GM18909 (cell line): ENCODE measurements around the gene CLCN5.

Source experiments
- ATAC-seq: cut with Tn5 transposase; IDR thresholded peaks from one replicate; pipeline ENCODE4 v1.9.1; 2021; ENCODE audit warnings: mild to moderate bottlenecking; ENCODE audit not compliant: unreplicated experiment, poor library complexity

Gene CLCN5

GRCh38 chrX:49922291-49923241, at the start of gene CLCN5:
TSS of gene CLCN5 (plus strand) at chrX:49922596. CDS start at chrX:49925299, 2,703 bp downstream.
- ATAC-seq, result peak; percentile 94

GRCh38 chrX:49876750-49877149, 45.6 kb upstream of the CLCN5 start:
- ATAC-seq, result no peak

DNA sequence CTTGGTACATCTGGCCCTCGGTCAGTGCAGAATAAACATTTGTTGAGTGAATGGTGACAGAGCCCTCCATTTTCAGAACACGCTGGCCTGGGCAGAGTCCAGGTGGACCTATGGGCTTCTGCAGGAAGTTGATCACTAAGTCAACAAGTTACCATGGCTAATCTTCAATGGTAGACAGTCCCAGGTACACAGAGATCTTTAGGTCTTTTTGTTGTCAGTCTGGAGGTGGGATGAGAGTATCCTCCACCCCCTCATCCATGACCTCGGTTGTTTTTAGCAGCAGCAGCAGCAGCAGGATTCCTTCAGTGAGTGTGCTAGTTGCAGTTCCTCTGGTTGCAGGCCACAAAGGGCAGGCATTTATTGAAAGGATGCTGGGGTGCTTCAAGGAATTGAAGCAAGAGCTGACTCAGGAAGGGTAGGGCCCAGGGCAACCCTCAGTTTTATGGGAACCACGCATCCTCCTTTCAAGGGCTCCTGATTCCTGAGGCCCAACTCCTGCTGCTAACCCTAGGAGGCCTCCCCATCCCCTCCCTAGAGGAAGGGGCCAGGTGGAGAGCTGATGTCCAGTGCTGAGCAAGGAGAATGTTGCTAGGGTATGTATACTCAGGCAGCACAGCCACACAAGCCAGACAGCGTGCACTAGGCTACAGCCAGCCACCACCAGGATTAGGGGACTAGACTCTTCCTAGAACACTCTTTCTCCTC, 44.8 kb upstream of the CLCN5 start:
- no peak for ATAC-seq

DNA sequence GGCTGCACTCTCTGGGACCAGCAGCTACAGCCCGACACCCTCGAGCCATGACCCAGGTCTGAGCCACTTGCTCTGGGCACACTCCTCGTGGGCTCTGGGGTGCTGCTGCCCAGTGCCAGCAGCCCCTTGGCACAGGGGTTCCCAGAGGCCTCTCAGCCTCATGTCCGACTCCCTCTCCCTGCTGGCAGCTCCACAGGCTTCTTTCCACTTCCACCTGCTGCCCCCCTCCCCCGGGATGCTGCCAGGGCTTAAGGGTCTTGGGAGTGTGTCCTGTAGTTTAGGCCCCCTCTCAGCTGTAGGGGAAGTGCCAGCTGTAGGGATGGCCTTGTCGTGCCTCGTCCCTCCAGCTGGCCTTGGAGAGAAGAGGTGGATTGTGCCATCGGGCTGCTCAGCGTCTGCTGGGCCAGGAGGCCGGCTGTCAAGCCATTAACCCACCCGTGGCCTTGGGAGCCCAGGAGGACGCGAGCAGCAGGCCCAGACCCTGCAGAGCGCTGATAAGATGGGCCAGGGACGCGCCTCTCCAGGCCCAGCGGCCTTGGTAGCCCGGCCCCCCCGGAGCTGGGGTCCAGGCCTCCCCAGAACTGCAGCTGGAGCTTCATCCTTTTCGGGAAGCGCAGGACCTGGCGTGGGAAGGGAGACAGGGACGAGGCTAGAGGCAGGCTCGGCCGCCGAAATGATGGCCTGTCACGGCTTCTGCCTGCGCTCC, 44.1 kb upstream of the CLCN5 start:
- ATAC-seq, result no peak

GRCh38 chrX:49878834-49879655, 43.4 kb upstream of the CLCN5 start, which contains the start of gene USP27X:
TSS of gene USP27X (plus strand) at chrX:49879484. CDS start at chrX:49880308, 824 bp downstream.
- ATAC-seq, result peak; percentile 94

DNA sequence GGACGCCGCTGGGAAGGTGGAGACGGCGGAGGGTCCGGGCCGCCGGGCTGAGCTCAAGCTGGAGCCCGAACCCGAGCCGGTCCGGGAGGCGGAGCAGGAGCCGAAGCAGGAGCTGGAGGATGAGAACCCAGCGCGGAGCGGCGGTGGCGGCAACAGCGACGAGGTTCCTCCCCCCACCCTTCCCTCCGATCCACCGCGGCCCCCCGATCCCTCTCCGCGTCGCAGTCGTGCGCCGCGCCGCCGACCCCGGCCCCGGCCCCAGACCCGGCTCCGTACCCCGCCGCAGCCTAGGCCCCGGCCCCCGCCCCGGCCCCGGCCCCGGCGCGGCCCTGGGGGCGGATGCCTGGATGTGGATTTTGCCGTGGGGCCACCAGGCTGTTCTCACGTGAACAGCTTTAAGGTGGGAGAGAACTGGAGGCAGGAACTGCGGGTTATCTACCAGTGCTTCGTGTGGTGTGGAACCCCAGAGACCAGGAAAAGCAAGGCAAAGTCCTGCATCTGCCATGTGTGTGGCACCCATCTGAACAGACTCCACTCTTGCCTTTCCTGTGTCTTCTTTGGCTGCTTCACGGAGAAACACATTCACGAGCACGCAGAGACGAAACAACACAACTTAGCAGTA, 42.6 kb upstream of the CLCN5 start:
- ATAC-seq, result peak; percentile 18

DNA sequence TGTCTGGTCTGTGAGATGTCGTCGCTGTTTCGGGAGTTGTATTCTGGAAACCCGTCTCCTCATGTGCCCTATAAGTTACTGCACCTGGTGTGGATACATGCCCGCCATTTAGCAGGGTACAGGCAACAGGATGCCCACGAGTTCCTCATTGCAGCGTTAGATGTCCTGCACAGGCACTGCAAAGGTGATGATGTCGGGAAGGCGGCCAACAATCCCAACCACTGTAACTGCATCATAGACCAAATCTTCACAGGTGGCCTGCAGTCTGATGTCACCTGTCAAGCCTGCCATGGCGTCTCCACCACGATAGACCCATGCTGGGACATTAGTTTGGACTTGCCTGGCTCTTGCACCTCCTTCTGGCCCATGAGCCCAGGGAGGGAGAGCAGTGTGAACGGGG, 41.7 kb upstream of the CLCN5 start:
- no peak for ATAC-seq

DNA sequence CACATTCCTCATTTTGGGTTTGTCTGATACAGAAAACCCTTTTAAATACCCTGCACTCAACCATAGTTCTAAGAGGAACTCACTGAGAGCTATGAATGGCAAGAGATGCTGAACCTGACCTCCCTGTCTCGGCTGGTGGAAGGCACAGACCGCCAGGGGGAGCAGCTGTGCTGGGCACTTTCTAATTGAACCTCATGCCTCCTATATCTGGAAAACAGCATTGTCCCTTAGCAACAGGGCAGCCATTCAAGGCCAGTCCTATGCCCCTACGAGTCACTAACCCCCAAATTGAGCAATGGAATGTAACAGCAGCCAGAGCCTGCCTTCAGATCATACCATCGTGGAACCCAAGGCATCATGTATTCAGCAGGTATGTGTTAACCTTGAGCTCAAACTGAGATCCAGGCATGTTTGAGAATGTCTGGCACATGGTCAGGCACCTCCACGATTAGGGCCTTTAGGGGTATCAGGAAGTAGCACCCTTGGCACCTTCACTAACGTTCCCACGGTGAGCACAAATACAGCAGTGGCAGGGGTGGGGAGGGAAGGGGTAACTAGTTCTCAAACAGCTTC, 38.0 kb upstream of the CLCN5 start:
- ATAC-seq, result peak; percentile 64

DNA sequence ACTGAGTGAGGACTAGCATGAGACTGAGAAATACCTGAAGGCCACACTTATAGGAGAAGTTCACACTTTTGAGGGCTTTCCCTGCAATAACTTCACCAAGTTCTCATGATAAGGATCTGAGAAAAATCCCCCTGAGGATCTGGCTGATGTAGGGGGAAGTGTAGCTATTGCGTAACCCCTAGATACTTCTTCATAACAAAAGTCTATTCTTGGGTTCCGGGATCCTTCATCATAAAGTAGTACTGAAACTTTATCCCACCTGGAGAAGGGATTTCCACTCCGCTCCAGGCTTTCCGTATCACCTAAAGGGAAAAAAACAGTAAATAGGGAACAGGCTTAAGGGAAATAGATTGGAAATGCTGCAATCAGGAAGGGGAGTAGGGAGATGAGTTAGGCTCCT, 29.9 kb upstream of the CLCN5 start:
- ATAC-seq, result no peak

DNA sequence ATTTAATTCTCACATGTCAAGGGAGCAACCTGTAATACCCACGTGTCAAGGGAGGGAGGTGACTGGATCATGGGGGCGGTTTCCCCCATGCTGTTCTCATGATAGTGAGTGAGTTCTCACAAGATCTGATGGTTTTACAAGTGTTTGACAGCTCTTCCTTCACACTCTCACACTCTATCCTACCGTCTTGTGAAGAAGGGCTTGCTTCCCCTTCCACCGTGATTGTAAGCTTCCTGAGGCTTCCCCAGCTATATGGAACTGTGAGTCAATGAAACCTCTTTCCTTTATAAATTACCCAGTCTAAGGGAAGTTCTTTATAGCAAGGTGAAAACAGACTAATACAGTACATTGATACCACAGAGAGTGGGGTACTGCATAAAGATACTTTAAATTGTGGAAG, 25.4 kb upstream of the CLCN5 start:
- ATAC-seq, result no peak

DNA sequence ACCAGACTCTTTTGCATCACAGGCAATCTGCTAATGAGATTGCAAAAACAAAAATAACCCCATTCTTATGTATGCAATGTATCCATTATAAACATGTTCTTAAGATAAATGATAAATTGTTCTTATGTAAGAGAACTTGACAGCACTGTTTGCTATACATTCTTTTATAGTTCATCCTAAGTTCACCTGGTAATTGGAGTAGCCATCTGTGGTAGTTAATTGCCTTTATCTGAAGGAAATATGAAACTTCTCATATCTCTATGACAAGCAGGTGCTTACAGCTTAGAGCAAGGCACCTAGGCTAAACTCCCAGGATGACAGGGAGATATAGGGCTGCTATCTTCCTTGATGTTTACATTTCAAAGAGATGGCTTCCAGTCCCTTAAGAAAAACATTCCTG, 21.3 kb upstream of the CLCN5 start:
- ATAC-seq, result no peak

GRCh38 chrX:49910344-49910743, 12.1 kb upstream of the CLCN5 start:
- peak; percentile 68 for ATAC-seq

- ATAC-seq, result no peak
Measured at GRCh38 chrX:49912086-49912485, 10.3 kb upstream of the CLCN5 start.

- no peak for ATAC-seq
Measured at GRCh38 chrX:49912861-49913260, 9.5 kb upstream of the CLCN5 start.

DNA sequence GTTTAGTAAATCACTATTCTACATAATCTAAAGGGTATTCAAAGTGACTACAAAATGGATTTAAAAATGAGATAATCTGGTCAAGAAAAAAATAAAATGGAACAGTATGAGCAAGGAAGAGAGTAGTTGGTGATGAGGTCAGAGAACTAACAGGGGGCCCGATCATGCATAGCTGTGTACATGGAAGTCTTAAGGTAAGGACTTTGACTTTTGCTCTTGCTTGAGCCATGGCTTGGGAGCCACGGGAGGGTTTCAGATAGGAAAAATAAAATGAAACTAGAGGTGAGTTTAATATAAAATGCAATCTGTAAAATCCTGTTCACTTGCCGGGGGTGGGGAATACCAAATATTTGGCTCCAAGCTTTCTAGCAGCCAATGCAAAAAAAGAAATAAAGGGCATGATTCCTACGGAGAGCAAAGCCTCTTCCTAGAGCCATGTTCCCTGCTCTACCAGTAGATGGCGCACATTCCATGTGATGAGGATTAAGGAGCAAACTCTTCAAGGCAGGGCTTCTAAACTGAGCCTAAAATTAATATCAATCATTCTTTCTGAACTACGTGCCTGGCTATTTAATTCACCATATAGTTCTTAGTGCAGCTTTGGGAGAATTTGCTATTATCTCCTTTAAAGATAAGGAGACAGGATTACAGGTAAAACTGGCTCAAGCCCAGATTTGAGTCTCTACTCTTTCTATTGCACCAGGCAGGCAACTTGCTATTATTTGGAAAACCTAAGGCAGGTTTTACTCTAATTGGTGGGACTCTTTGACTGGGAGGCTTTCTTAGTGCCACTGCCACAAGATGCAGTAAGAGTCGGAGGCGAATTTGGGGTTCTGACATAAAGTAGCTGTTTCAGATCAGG, 6.8 kb upstream of the CLCN5 start:
- ATAC-seq, result peak; percentile 82

- ATAC-seq, result no peak
Measured at GRCh38 chrX:49919617-49920016, 2.8 kb upstream of the CLCN5 start.

DNA sequence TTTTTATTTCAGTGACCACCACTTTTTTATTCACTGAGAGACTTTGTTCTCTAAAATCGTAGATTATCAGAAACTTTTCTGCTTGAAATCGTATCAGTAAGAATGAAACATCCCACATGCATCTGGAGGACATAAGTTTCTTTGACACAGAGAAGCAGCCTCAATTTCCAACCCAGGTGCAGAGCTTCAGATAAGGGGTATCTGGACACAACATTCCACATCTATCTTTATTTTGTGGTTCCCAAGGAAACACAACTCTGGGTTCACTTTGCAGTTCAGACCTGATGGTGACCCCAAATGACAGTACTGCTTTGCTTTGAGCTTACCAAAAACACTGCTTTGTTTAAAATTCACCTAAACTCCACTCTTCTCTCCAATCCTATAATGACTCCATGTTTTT, 1.3 kb upstream of the CLCN5 start:
- no peak for ATAC-seq

- no peak for ATAC-seq
Measured at GRCh38 chrX:49925176-49925575, 2.8 kb downstream of the CLCN5 start.
